GM19193 (cell line): ENCODE measurements around the gene TMEM178B.

Source experiments
- POLR2A ChIP-seq: IDR thresholded peaks from 4 replicates; pipeline ENCODE4 v1.6.1; 2011; ENCODE audit not compliant: insufficient read depth, insufficient read length; ENCODE audit errors: extremely low read depth

Gene TMEM178B

GRCh38 chr7:141370178-141370577 lies 296.3 kb downstream of the TMEM178B start:
- no peak for TF ChIP-seq POLR2A

GRCh38 chr7:141370650-141371049 lies 296.8 kb downstream of the TMEM178B start:
- no peak for TF ChIP-seq POLR2A

- no peak for TF ChIP-seq POLR2A
These were observed 300.6 kb downstream of the TMEM178B start for GRCh38 chr7:141374425-141374824.

- TF ChIP-seq POLR2A, result no peak
These were observed 301.6 kb downstream of the TMEM178B start for GRCh38 chr7:141375442-141375841.

GRCh38 chr7:141377906-141378305 lies 304.0 kb downstream of the TMEM178B start:
- no peak for TF ChIP-seq POLR2A

GRCh38 chr7:141378405-141378804 lies 304.5 kb downstream of the TMEM178B start:
- TF ChIP-seq POLR2A, result no peak

- no peak for TF ChIP-seq POLR2A
These were observed 308.0 kb downstream of the TMEM178B start for GRCh38 chr7:141381794-141382427.

- TF ChIP-seq POLR2A, result no peak
These were observed 313.0 kb downstream of the TMEM178B start for GRCh38 chr7:141386881-141387280.

- no peak for TF ChIP-seq POLR2A
These were observed 313.8 kb downstream of the TMEM178B start for GRCh38 chr7:141387521-141388217.

GRCh38 chr7:141389140-141389796 lies 315.4 kb downstream of the TMEM178B start:
- no peak for TF ChIP-seq POLR2A

- no peak for TF ChIP-seq POLR2A
These were observed 316.5 kb downstream of the TMEM178B start for GRCh38 chr7:141390339-141390738.

- TF ChIP-seq POLR2A, result no peak
These were observed 319.2 kb downstream of the TMEM178B start for GRCh38 chr7:141393056-141393455.

- TF ChIP-seq POLR2A, result no peak
These were observed 323.6 kb downstream of the TMEM178B start for GRCh38 chr7:141397236-141398163.

GRCh38 chr7:141400356-141400755 lies 326.5 kb downstream of the TMEM178B start:
- no peak for TF ChIP-seq POLR2A
